Frontal cortex (tissue), 4 donors: Measurements from ENCODE around the gene MSN. TPM values are rescaled to one million over a fixed set of nuclear protein-coding genes. Genes with fewer than 3 reads are reported as not detected.

Experiments used
- DNase-seq, 2 donors: peaks; one replicate each; pipeline ENCODE4 v3.0.0; 2012; ENCODE audit warnings: low spot score in 2 of 2
- FAIRE-seq: peaks from 2 replicates; lab custom pipeline; 2012; peaks lifted over from hg19 to GRCh38; lab: Jason Lieb, UNC
- total RNA-seq: library from RNA; depleted of rRNA; stranded (reverse); fragments of >200 nt; gene quantifications from one replicate; pipeline ENCODE4 v1.2.3, GENCODE V29; 2014
- donor health status: control.
- donor health status: control.
- donor health status: control.

The MSN gene
- total RNA-seq, 1 donor from 2014 or later, result 17.9 TPM

- FAIRE-seq (no peak), DNase-seq (no peak)
Measured at GRCh38 chrX:65769564-65770292, 102.3 kb downstream of the MSN start.

GRCh38 chrX:65772842-65773241 lies 105.4 kb downstream of the MSN start:
- FAIRE-seq, result no peak

DNA sequence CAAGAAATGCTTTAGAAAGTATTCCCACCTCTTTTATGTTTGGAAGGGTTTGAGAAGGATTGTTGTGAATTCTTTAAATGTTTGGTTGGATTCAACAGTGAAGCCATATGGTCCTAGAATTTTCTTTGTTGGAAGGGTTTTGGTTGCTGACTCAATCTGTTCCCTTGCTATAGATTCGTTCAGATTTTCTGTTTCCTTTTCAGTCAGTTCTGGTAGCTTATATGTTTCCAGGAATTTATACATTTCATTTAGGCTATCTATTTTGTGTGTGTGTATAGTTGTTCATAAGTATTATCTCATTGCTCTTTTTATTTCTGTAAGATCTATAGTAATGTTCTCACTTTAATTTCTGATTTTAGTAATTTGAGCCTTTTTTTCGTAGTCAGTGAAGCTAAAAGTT lies 114.4 kb downstream of the MSN start:
- peak; percentile 19 for FAIRE-seq
- no peak for DNase-seq

More at GRCh38 chrX:65772842-65773241, 105.4 kb downstream of the MSN start:
- no peak for DNase-seq

GRCh38 chrX:65783746-65784145 lies 116.3 kb downstream of the MSN start:
- no peak for FAIRE-seq

More at GRCh38 chrX:65783746-65784145, 116.3 kb downstream of the MSN start:
- DNase-seq, result no peak

Other genes starting within 250 kb of the MSN start
- 13.5 TPM for gene LAS1L, start 132.9 kb upstream of the MSN start, total RNA-seq